SK-N-MC (cell line): Measurements from ENCODE around the gene KCNJ5.

ENCODE experiments used
- DNase-seq: peaks from one replicate; pipeline ENCODE4 v3.0.0-alpha.2; 2011; ENCODE audit warnings: low read depth, low spot score
- H3K27ac ChIP-seq: fragments of 200-600 bp; sonication (generic); 2 replicates; pipeline ENCODE4 v1.5.1; 2016; ENCODE audit warnings: mixed run types
- H3K36me3 ChIP-seq: fragments of 200-600 bp; sonication (generic); 2 replicates; pipeline ENCODE4 v1.6.1; 2017; ENCODE audit warnings: antibody characterized with exemption, low read length, mixed read lengths; ENCODE audit not compliant: insufficient read depth
- H3K4me3 ChIP-seq: fragments of 200-600 bp; sonication (generic); 2 replicates; pipeline ENCODE4 v1.5.1; 2016
- H3K9ac ChIP-seq: fragments of 200-600 bp; sonication (generic); 2 replicates; pipeline ENCODE4 v1.8.0; 2017; ENCODE audit warnings: mixed run types, mixed read lengths; ENCODE audit not compliant: insufficient read length
- H3K9me3 ChIP-seq: fragments of 200-600 bp; sonication (generic); 2 replicates; pipeline ENCODE4 v1.6.1; 2017; ENCODE audit warnings: low read depth, mild to moderate bottlenecking, antibody characterized with exemption, low read length, moderate library complexity, mixed read lengths
- EZH2 ChIP-seq: fragments of 200-600 bp; sonication (generic); IDR thresholded peaks from one replicate; pipeline ENCODE4 v1.6.1; 2017; ENCODE audit warnings: antibody characterized with exemption
- FOXP2 ChIP-seq: optimal IDR thresholded peaks from 2 replicates; pipeline ENCODE3; 2011; ENCODE audit warnings: mild to moderate bottlenecking, moderate library complexity; ENCODE audit not compliant: insufficient read depth; ENCODE audit errors: extremely low read length, control extremely low read depth
- POLR2AphosphoS5 ChIP-seq: IDR thresholded peaks from 2 replicates; pipeline ENCODE4 v1.6.1; 2012; ENCODE audit warnings: mild to moderate bottlenecking, low read depth, low read length, borderline replicate concordance

The KCNJ5 gene

DNA sequence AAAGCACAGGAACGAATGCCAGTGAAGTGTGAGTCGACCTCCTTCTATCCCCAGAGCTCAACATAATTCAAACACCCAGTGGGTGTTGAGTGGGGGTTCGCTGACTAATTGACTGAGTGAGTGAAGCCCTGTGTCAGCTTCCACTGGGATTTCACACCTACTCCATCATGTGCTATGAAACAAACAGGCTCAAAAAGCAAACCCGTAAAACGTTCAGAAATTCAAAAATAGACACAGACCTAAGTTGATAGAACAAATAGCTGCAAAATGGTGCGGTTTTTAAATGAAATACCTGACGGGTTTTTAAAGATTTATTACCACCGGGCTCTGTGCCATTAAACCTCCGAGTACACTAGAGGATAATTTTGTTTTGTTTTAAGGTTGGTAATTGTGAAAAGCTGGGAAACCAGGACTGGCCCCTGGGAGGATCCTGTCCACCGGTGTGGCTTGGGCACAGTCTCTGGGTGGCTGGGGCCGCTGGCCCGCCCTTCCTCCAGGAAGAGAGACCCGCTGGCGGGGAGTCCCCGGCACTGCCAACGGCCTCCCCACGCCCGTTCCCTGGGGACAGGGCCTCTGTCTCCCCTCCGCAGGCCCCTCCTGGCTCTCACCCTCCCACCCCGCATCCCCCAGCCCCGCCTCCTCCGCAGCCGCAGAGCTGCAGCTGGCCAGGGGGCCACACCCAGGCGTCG is 13.6 kb downstream of the KCNJ5 start:
- TF ChIP-seq EZH2 = no peak
- no peak for TF ChIP-seq POLR2AphosphoS5
- TF ChIP-seq FOXP2 = no peak
- H3K4me3 ChIP-seq = peak overlapping the region; percentile 86
- no peaks in the 10 kb centered on the region for H3K36me3 ChIP-seq
- H3K27ac ChIP-seq = no peak overlapping the region
- no peaks in the 10 kb centered on the region for H3K9me3 ChIP-seq
- H3K9ac ChIP-seq = peak overlapping the region; percentile 37
- no peak for DNase-seq

DNA sequence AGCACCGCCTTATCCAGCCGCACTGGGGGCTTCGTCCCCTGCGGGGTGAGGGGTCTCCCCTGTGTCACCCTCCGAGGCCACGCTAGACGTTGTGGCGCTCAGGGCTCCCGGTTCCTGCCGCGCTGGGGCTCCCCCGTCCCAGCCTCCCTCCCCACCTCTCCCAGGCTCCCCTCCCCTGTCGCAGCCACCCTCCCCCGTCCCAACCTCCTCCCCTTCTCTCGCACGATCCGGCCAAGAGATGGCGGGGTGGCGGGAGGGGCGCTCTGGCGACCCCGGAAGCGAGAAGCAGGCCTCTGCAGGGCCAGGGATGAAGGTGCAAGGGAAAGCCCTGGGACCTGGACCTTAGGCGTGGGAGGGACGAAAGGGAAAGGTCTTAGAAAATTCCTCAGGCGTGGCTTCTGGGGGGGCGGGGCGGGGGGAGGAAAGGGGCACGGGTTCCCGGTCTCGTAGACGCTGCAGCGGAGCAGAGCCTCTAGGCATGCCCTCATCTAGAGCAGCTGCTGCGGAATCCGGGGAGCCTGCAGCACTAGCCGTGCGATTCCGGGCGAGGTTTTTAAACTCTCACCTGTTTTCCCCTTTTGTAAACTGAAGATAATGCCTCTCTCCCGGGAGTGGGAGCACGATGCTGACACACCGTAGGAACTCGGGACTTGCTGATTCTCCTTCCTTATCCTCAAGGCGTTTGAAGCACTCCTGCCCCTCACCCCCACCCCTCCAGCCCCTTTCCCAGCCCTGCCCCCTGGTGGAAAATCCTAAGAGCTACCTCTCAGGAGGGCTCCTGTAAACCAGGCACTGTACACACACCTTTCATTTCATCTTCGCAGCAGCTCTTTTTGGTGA is 14.4 kb downstream of the KCNJ5 start:
- no peak for DNase-seq
- H3K36me3 ChIP-seq = no peaks in the 10 kb centered on the region
- TF ChIP-seq EZH2 (no peak), POLR2AphosphoS5 (no peak), FOXP2 (no peak)
- no peaks in the 10 kb centered on the region for H3K9me3 ChIP-seq
- H3K9ac ChIP-seq = peak overlapping the region; percentile 37
- H3K27ac ChIP-seq = no peak overlapping the region
- H3K4me3 ChIP-seq = peak overlapping the region; percentile 86

DNA sequence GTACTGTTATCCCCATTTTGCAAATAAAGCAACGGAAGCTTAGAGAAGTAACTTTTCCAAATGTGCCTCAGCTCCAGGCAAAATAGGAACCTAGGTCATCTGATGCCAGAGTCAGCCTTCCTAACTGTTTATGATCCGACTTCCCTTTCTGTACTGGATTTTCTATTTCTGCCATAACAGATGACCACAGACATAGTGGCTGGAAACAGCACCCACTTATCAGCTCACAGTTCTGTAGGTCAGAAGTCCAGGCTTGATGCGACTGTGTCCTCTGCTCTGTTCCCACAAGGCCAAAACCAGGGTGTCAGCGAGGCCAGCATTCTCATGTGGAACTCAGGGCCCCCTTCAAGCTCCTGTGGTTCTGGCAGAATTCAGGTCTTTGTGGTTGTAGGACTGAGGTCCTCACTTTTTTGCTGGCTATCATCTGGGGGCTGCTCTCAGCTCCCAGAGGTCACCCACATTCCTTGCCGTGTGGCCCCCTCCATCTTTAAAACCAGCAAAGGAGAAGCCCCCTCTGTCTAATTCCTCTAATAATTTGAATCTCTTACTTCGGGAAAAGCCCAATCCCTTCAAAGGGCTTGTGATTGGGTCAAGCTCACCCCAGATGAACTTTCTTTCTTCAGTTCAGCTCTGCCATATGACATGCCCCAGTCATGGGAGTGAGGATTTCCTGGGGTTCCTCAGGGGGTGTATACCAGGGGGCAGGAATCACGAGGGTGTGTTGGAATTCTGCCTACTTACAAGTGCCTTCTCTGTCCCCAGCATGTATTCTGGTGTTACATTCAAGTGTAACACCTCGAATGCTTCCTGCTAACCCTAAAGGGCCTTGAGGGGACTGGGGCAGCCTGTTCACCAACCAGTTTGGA is 15.3 kb downstream of the KCNJ5 start:
- Histone ChIP-seq H3K4me3 (peak overlapping the region; percentile 86), H3K27ac (no peak overlapping the region), H3K36me3 (no peaks in the 10 kb centered on the region), H3K9ac (no peak overlapping the region), H3K9me3 (no peaks in the 10 kb centered on the region)
- no peak for DNase-seq
- TF ChIP-seq FOXP2 (no peak), POLR2AphosphoS5 (no peak), EZH2 (no peak)

DNA sequence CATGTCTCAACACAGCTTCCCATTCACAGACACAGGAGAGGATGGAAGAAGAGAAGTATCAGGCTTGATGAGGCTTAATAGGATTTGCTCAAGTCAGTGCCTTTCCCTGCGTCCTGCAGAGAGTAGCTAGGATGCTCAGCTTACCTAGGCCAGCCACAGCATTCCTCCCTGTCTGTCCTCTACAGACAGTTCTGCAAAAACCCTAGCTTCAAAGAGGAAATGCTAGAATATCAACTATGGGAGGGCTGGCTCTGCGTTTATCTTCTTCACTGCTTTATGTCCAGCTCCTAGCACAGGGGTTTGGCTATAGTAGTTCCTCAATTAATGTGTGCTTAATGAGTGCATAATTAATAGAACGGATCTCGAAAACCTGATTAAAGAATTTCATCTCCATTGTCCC is 16.4 kb downstream of the KCNJ5 start:
- Histone ChIP-seq H3K9ac (no peak overlapping the region), H3K36me3 (no peaks in the 10 kb centered on the region), H3K4me3 (no peak overlapping the region), H3K9me3 (no peaks in the 10 kb centered on the region), H3K27ac (no peak overlapping the region)
- TF ChIP-seq EZH2 (no peak), FOXP2 (no peak), POLR2AphosphoS5 (no peak)
- DNase-seq = no peak

DNA sequence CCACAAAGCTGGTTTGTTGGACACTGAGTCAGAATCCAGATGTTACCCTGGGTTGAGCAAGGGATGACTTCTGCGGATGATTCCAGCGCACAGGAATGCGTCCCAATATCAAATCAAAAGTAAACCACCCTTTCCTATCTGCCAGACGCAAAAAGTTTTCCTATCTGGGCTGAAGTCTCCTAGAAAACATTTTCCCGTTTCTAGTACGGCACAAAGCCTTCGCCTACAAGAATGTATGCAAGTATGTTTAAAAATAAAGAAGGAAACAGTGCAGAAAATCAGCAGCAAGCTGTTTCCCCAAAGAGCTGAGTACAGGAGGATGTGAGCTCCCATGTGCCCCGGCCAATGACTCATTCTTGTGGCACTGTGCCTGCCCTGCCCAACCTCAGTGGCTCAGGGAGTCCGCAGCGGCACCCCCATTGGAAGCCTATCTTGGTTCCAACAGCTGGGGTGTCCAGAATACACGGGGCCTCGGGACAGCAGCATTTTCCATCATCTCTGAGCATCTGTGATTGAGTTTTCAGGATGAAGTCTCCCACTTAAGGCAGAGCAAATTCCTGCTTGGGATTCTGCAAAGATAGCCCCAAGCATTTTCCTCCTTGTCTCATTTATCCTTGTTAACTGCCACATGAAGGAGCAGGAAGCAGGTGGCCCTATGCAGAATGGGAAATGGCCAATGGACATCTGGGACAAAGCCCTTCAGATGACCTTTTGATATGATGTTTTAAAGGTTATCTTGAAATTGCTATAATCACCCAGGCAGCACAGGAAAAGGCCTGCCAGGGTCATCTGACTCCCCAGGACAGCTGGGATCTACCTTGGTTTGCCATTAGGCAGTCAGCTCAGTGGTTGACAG is 17.5 kb downstream of the KCNJ5 start:
- H3K9ac ChIP-seq = no peak overlapping the region
- TF ChIP-seq EZH2 (no peak), POLR2AphosphoS5 (no peak), FOXP2 (no peak)
- H3K4me3 ChIP-seq = no peak overlapping the region
- H3K9me3 ChIP-seq = no peaks in the 10 kb centered on the region
- no peaks in the 10 kb centered on the region for H3K36me3 ChIP-seq
- H3K27ac ChIP-seq = no peak overlapping the region
- no peak for DNase-seq

DNA sequence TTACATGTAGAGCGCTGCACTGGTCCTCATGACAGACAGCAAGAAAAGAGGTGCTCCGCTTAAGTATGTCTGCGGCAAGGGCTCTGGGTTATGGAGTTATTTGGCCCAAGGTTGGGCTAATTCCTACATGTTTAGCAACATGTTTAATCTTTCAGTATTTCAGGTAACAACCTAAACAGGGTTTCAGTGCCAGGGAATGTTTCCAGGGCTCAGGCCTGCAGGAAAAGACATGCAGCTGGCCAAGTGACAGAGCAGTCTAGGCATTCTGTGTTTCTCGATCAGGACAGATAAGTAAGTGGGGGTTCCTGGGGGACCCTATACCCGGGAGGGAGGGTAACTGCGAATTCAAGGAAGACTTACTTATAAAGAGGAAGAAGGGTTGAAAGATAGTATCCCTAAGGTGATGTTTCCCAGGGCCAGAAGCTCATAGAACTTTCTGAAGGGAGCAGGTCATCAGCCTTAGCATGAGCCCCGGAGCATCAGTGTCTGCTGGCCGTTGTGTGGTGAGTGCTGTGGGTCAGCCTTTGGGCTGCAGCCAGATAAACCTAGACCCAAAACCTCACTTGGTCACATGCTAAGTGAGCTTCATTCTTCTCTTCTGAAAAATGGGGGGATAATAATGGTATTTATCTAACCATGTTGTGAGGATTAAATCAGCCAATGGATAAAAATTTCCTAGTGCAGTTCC is 18.4 kb downstream of the KCNJ5 start:
- Histone ChIP-seq H3K4me3 (no peak overlapping the region), H3K9me3 (no peaks in the 10 kb centered on the region), H3K36me3 (no peaks in the 10 kb centered on the region), H3K27ac (no peak overlapping the region), H3K9ac (no peak overlapping the region)
- TF ChIP-seq FOXP2 (no peak), EZH2 (no peak), POLR2AphosphoS5 (no peak)
- no peak for DNase-seq

DNA sequence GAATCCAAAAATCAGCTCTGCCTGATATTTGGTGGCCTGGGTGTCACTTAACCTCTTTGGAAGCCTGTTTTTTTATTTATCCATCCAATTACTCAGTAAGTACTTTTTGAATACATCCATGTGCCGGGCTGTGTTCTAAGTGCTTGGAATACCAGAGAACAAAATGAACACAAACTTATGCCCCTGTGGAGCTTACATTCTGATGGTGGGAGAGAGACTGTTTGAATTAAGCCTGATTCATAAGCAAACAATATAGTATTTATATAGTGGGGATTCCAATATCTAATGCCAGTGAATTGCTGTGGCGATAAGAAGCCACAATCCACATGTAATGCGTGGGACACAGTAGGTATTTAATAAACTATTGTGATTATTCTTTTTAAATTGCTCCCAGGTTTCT is 19.4 kb downstream of the KCNJ5 start:
- Histone ChIP-seq H3K4me3 (no peak overlapping the region), H3K27ac (no peak overlapping the region), H3K36me3 (no peaks in the 10 kb centered on the region), H3K9ac (no peak overlapping the region), H3K9me3 (no peaks in the 10 kb centered on the region)
- TF ChIP-seq FOXP2 = no peak
- TF ChIP-seq EZH2 = no peak
- no peak for TF ChIP-seq POLR2AphosphoS5
- DNase-seq = no peak
